Brain microvascular endothelial cell (primary cell): ENCODE data around the gene RAC3.

Source experiments
- DNase-seq: peaks from one replicate; pipeline ENCODE4 v3.0.0-alpha.2; 2020
- H3K27ac ChIP-seq: fragments of 250-450 bp; sonication (Bioruptor Pico); 2 replicates; pipeline ENCODE4 v1.5.1; 2020; ENCODE audit warnings: mild to moderate bottlenecking, moderate library complexity
- H3K27me3 ChIP-seq: fragments of 250-450 bp; sonication (Bioruptor Pico); replicated peaks from 2 replicates; pipeline ENCODE4 v1.5.1; 2020; ENCODE audit warnings: mild to moderate bottlenecking
- H3K36me3 ChIP-seq: fragments of 250-450 bp; sonication (Bioruptor Pico); replicated peaks from 2 replicates; pipeline ENCODE4 v1.5.1; 2020; ENCODE audit warnings: mild to moderate bottlenecking
- H3K4me3 ChIP-seq: 2 replicates; pipeline ENCODE4 v1.5.1; 2011; ENCODE audit warnings: low read depth, mild to moderate bottlenecking, control low read depth, low read length, moderate library complexity
- CTCF ChIP-seq: IDR thresholded peaks from 2 replicates; pipeline ENCODE4 v1.5.1; 2011; ENCODE audit warnings: low read depth, mild to moderate bottlenecking, moderate library complexity, low read length, control low read depth, inconsistent platforms; ENCODE audit errors: missing control alignments
- in situ Hi-C: cut with HindIII; loops from 2 replicates; pipeline ENCODE4 v1.10.0; 2017; ENCODE audit warnings: low sequenced_read_pairs, low pct_ligation_motif_present

RAC3 gene

GRCh38 chr17:82053556-82054263 lies 22.2 kb downstream of the RAC3 start:
- H3K4me3 ChIP-seq, result no peak overlapping the region
- DNase-seq, result no peak
- TF ChIP-seq CTCF, result no peak
- peaks cover 47% of the 10 kb centered on the region for H3K36me3 ChIP-seq
- in situ Hi-C loops, result no loop called here
- no peak overlapping the region for H3K27ac ChIP-seq
- H3K27me3 ChIP-seq, result no peaks in the 10 kb centered on the region

- in situ Hi-C loops, result no loop called here
- TF ChIP-seq CTCF, result no peak
- peaks cover 47% of the 10 kb centered on the region for H3K36me3 ChIP-seq
These were observed 23.0 kb downstream of the RAC3 start for GRCh38 chr17:82054351-82055022.

GRCh38 chr17:82055023-82055964 lies 23.8 kb downstream of the RAC3 start:
- H3K36me3 ChIP-seq, result peaks cover 53% of the 10 kb centered on the region
- DNase-seq, result no peak
- H3K27ac ChIP-seq, result no peak overlapping the region
- TF ChIP-seq CTCF, result no peak
- H3K4me3 ChIP-seq, result no peak overlapping the region
- in situ Hi-C loops, result no loop called here
- no peaks in the 10 kb centered on the region for H3K27me3 ChIP-seq

More at GRCh38 chr17:82054351-82055022, 23.0 kb downstream of the RAC3 start:
- Histone ChIP-seq H3K27ac (no peak overlapping the region), H3K4me3 (no peak overlapping the region), H3K27me3 (no peaks in the 10 kb centered on the region)
- no peak for DNase-seq

GRCh38 chr17:82055965-82056728 lies 24.7 kb downstream of the RAC3 start:
- H3K36me3 ChIP-seq, result peaks cover 59% of the 10 kb centered on the region
- no peak overlapping the region for H3K4me3 ChIP-seq
- H3K27me3 ChIP-seq, result no peaks in the 10 kb centered on the region
- DNase-seq, result no peak
- in situ Hi-C loops, result no loop called here
- no peak overlapping the region for H3K27ac ChIP-seq
- no peak for TF ChIP-seq CTCF
